ENCODE data around the gene TRIM45.

Gene TRIM45

DNA sequence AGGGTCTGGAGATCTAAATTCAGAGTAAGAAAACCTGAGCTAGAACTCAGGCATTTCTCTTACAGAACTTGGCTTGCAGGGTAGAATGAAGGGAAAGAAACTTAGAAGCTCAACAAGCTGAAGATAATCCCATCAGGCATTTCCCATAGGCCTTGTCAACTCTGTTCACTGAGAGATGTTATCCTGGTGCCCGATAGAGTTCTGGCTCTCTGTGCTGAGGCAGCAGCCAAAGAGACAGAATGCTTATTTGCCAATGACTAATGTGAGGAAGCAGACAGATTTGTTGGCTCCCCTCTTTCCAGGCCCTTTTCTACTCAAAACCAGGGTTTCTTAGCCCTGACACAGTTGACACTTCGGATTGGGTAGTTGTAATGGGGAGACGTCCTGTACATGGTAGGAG, 22.3 kb upstream of the TRIM45 start:
- ChIA-PET POLR2A (no interaction called here), CTCF (interaction anchor here (2.6 kb wide), 1 partner anchor 15 kb away, joined by 10 read pairs; no protein-coding TSS in a partner anchor)
- DNase-seq (ENCODE audit: extremely low spot score) = no peak
- TF ChIP-seq, protein P1, sequence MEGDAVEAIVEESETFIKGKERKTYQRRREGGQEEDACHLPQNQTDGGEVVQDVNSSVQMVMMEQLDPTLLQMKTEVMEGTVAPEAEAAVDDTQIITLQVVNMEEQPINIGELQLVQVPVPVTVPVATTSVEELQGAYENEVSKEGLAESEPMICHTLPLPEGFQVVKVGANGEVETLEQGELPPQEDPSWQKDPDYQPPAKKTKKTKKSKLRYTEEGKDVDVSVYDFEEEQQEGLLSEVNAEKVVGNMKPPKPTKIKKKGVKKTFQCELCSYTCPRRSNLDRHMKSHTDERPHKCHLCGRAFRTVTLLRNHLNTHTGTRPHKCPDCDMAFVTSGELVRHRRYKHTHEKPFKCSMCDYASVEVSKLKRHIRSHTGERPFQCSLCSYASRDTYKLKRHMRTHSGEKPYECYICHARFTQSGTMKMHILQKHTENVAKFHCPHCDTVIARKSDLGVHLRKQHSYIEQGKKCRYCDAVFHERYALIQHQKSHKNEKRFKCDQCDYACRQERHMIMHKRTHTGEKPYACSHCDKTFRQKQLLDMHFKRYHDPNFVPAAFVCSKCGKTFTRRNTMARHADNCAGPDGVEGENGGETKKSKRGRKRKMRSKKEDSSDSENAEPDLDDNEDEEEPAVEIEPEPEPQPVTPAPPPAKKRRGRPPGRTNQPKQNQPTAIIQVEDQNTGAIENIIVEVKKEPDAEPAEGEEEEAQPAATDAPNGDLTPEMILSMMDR (IDR thresholded peaks at IDR 0.05; ENCODE audit: control extremely low read depth, extremely low read depth, low read depth, missing control alignments) = no peak

DNA sequence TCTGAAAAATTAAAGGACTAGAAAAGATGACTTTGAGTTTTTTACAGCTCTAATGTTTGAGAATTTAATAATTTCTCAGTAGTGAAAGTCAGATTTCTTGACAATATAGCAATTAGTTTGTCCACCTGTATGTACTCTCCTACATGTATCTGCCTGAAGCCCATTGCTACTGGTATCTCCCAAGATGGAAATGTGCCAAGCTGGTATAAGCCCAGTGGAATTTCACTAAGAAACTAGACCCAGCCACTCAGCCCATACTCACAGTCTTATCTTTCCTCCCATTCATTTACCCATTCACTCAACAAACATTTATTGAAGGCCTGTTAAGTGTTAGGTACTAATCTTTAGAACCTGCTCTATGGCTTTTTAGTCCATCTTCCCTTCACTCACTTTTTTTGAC, 21.6 kb upstream of the TRIM45 start:
- CTCF ChIA-PET = interaction anchor here (2.6 kb wide), 1 partner anchor 14 kb away, joined by 10 read pairs; no protein-coding TSS in a partner anchor
- DNase-seq (ENCODE audit: extremely low spot score) = no peak
- POLR2A ChIA-PET = no interaction called here
- TF ChIP-seq, protein P1 (IDR thresholded peaks at IDR 0.05; ENCODE audit: control extremely low read depth, extremely low read depth, low read depth, missing control alignments) = no peak

DNA sequence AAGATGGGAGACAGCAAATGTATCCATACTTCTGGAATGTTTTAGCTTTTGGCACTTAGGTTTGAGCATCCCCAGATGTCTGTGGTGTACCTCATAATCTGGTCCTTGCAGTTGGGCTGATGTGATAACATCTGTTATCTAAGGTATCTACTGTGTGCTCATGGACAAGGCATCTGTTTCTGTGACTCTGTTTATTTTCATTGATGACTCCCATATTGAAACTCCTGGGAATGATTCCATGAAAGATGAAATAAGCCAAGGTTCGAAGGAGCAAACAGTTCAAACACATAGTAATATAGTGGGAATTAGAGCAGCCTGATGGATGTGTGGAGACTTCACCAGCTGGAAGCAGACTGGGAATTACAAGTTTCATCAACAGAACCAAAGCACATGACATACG, 20.7 kb upstream of the TRIM45 start:
- ChIA-PET CTCF (interaction anchor here (0.9 to 2.6 kb wide), 3 partner anchors 10 to 16 kb away, joined by 3 to 10 read pairs (median 3); no protein-coding TSS in a partner anchor), POLR2A (no interaction called here)
- TF ChIP-seq, protein P1 (IDR thresholded peaks at IDR 0.05; ENCODE audit: control extremely low read depth, extremely low read depth, low read depth, missing control alignments) = no peak
- DNase-seq (ENCODE audit: extremely low spot score) = no peak

DNA sequence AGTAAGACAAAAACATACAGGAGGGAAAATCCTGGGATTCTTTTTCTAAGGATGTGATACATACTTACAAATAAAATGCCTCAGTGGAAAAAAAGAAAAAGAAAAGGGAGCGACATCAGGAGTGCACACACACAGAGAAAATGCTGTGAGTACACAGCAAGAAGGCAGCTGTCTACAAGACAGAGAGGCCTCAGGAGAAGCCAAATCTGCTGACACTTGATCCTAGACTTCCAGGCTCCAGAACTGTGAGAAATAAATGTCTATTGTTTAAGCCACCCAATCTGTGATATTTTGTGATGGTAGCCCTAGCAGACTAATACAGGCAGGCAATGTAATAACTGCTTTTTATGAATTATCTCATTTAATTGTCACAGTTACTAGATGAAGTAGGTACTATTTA, 17.0 kb upstream of the TRIM45 start:
- TF ChIP-seq, protein P1 (IDR thresholded peaks at IDR 0.05; ENCODE audit: control extremely low read depth, extremely low read depth, low read depth, missing control alignments) = no peak
- CTCF ChIA-PET = interaction anchor here (2.2 kb wide), 1 partner anchor 10 kb away, joined by 13 read pairs; no protein-coding TSS in a partner anchor
- POLR2A ChIA-PET = no interaction called here
- DNase-seq (ENCODE audit: extremely low spot score) = no peak

DNA sequence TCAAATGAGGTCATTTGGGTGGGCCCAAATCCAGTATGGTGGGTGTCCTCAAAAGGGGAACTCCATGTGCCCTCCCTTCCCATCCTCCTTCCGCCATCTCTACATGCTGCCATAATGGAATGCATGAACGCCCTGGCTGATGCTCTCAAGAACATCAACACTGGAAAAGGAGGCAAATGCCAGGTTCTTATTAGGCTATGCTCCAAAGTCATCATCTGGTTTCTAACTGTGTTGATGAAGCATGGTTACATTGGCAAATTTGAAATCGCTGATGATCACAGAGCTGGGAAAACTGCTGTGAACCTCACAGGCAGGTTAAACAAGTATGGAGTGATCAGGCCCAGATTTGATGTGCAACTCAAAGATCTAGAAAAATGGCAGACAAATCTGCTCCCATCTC, 16.6 kb upstream of the TRIM45 start:
- TF ChIP-seq, protein P1 (IDR thresholded peaks at IDR 0.05; ENCODE audit: control extremely low read depth, extremely low read depth, low read depth, missing control alignments) = no peak
- ChIA-PET CTCF (interaction anchor here (2.2 kb wide), 1 partner anchor 9 kb away, joined by 13 read pairs; no protein-coding TSS in a partner anchor), POLR2A (no interaction called here)
- DNase-seq (ENCODE audit: extremely low spot score) = no peak

DNA sequence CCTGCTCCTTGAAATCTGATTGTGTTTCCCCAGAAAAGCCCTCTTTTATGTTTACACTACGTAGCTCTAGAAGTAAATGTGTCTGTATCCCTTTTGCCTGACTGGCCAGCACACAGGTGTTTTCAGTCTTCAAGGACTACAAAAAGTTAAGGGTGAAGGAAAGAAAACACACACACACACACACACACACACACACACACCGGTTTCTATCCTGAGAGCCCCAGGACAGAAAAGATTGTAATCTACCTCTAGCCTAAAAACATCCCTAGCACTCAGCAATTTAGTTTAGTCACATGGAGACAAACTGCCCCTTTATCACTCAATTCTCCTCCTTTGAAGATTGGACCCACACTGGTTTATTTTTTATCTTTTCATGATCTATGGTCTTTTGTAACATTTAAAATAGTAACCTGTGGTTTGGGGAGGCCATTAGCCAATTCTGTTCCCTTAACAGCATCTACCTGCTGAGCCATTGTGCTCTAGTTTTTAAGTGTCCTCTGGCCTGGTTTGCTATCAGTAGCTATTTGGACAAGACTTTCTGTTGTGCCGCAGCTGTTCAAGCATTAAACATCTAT, 15.8 kb upstream of the TRIM45 start:
- DNase-seq (ENCODE audit: extremely low spot score) = no peak
- TF ChIP-seq, protein P1 (IDR thresholded peaks at IDR 0.05; ENCODE audit: control extremely low read depth, extremely low read depth, low read depth, missing control alignments) = no peak
- ChIA-PET POLR2A (no interaction called here), CTCF (interaction anchor here (1.5 to 2.2 kb wide), 2 partner anchors 9 to 12 kb away, joined by 3 to 13 read pairs; no protein-coding TSS in a partner anchor)

Data from GM10248 (cell line).